Activated CD4-positive, CD25-positive, alpha-beta regulatory T cell treated with anti-CD3 and anti-CD28 coated beads, Interleukin-2, amount 50 U/mL, for 72 hours (primary cell): ENCODE measurements around the gene ARL5A.
"Not testable (repeated sequence)": the region's sequence is repeated elsewhere in the genome, so short reads cannot be mapped to it uniquely, and the experiment has no call there.

ENCODE experiments used
- DNase-seq: peaks from one replicate; pipeline ENCODE4 v3.0.0; 2021

ARL5A gene

GRCh38 chr2:151828143-151828889 lies at the start of gene ARL5A:
Gene ARL5A (minus strand): TSS chr2:151828421. CDS start chr2:151828176, 245 bp downstream.
- DNase-seq: peak; percentile 98

GRCh38 chr2:151875631-151876030 lies 47.4 kb upstream of the ARL5A start:
- not testable (repeated sequence) for DNase-seq

GRCh38 chr2:151872463-151872862 lies 44.2 kb upstream of the ARL5A start:
- DNase-seq: no peak

- no peak for DNase-seq
These were observed 41.1 kb upstream of the ARL5A start for GRCh38 chr2:151869291-151869690.

- no peak for DNase-seq
These were observed 34.5 kb upstream of the ARL5A start for GRCh38 chr2:151862700-151863099.

GRCh38 chr2:151861174-151861573 lies 33.0 kb upstream of the ARL5A start:
- DNase-seq: no peak

GRCh38 chr2:151860613-151861146 lies 32.5 kb upstream of the ARL5A start:
- no peak for DNase-seq

GRCh38 chr2:151860210-151860609 lies 32.0 kb upstream of the ARL5A start:
- no peak for DNase-seq

- DNase-seq: no peak
These were observed 29.4 kb upstream of the ARL5A start for GRCh38 chr2:151857650-151858049.

- DNase-seq: no peak
These were observed 26.9 kb upstream of the ARL5A start for GRCh38 chr2:151855111-151855510.

GRCh38 chr2:151853070-151853758 lies 25.0 kb upstream of the ARL5A start:
- DNase-seq: no peak

GRCh38 chr2:151852260-151853069 lies 24.2 kb upstream of the ARL5A start:
- no peak for DNase-seq

- no peak for DNase-seq
These were observed 23.5 kb upstream of the ARL5A start for GRCh38 chr2:151851761-151852160.

- DNase-seq: no peak
These were observed 21.3 kb upstream of the ARL5A start for GRCh38 chr2:151849413-151850010.

- no peak for DNase-seq
These were observed 17.7 kb upstream of the ARL5A start for GRCh38 chr2:151845884-151846283.

- no peak for DNase-seq
These were observed 17.3 kb upstream of the ARL5A start for GRCh38 chr2:151845481-151845880.

- DNase-seq: no peak
These were observed 16.1 kb upstream of the ARL5A start for GRCh38 chr2:151844211-151844896.

GRCh38 chr2:151843691-151844061 lies 15.5 kb upstream of the ARL5A start:
- no peak for DNase-seq

GRCh38 chr2:151842830-151843690 lies 14.8 kb upstream of the ARL5A start:
- DNase-seq: no peak

GRCh38 chr2:151841047-151841424 lies 12.8 kb upstream of the ARL5A start:
- no peak for DNase-seq
